ENCODE results near the gene TMEM240. TPM values are rescaled to one million over a fixed set of nuclear protein-coding genes. Genes with fewer than 3 reads are reported as not detected.
"Not testable (repeated sequence)": the region's sequence is repeated elsewhere in the genome, so short reads cannot be mapped to it uniquely, and the experiment has no call there.

The TMEM240 gene
- total and polyA plus RNA-seq, 4 donors = 0.14 to 0.33 (median 0.33) TPM; not detected in 1

- TF ChIP-seq, protein P1, sequence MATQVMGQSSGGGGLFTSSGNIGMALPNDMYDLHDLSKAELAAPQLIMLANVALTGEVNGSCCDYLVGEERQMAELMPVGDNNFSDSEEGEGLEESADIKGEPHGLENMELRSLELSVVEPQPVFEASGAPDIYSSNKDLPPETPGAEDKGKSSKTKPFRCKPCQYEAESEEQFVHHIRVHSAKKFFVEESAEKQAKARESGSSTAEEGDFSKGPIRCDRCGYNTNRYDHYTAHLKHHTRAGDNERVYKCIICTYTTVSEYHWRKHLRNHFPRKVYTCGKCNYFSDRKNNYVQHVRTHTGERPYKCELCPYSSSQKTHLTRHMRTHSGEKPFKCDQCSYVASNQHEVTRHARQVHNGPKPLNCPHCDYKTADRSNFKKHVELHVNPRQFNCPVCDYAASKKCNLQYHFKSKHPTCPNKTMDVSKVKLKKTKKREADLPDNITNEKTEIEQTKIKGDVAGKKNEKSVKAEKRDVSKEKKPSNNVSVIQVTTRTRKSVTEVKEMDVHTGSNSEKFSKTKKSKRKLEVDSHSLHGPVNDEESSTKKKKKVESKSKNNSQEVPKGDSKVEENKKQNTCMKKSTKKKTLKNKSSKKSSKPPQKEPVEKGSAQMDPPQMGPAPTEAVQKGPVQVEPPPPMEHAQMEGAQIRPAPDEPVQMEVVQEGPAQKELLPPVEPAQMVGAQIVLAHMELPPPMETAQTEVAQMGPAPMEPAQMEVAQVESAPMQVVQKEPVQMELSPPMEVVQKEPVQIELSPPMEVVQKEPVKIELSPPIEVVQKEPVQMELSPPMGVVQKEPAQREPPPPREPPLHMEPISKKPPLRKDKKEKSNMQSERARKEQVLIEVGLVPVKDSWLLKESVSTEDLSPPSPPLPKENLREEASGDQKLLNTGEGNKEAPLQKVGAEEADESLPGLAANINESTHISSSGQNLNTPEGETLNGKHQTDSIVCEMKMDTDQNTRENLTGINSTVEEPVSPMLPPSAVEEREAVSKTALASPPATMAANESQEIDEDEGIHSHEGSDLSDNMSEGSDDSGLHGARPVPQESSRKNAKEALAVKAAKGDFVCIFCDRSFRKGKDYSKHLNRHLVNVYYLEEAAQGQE (IDR thresholded peaks at IDR 0.05) = no peak
- no peak for TF ChIP-seq CTCF (IDR thresholded peaks at IDR 0.05; ENCODE audit: low read depth, low read length, missing input control)
Observed at GRCh38 chr1:1521331-1521730, 19.1 kb downstream of the TMEM240 start (continued).

DNA sequence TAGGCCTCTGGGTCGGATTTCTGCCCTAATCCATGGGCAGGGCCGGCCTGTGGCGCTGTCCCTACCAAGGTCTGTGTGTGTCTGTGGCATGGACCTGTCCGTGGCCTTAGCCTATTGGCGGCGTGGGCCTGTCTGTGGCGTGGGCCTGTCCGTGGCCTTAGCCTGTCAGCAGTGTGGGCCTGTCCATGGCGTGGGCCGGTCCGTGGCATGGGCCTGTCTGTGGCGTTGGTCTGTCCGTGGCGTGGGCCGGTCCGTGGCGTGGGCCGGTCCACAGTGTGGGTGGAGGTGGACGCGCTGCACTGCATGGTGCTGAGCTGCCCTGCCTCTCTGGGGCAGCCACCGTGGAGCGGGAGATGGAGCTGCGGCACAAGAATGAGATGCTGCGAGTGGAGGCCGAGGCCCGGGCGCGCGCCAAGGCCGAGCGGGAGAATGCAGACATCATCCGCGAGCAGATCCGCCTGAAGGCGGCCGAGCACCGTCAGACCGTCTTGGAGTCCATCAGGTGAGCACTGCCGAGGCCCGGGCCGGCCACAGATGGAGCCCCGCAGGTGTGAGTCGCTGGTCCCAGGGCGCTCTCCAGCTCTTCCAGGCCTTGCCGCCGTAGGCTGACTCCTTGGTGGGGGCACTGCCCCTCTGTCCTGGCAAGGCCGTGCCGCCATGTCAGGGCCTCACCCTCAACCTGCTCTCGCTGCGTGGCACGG is 20.5 kb downstream of the TMEM240 start:
- not testable (repeated sequence) for H3K4me3 ChIP-seq (ENCODE audit: low read depth in 1 of 3, low read length in 3 of 3); H3K4me1 ChIP-seq (ENCODE audit: control insufficient read depth in 4 of 4, insufficient read depth in 4 of 4, low read length in 3 of 4); H3K27me3 ChIP-seq (ENCODE audit: control insufficient read depth in 4 of 4, insufficient read depth in 4 of 4, low read length in 3 of 4); DNase-seq (ENCODE audit: low spot score); H3K27ac ChIP-seq (ENCODE audit: low read depth in 1 of 2, low read length in 2 of 2); H3K9me3 ChIP-seq (ENCODE audit: control insufficient read depth in 4 of 4, low read length in 3 of 4); H3K9ac ChIP-seq (ENCODE audit: low read depth in 1 of 2, low read length in 2 of 2)
- peaks cover 0 to 18% (median 9%) of the 10 kb centered on the region in 4 donors for H3K36me3 ChIP-seq (ENCODE audit: control insufficient read depth in 4 of 4, insufficient read depth in 3 of 4, low read depth in 1 of 4, low read length in 3 of 4)
- 98% methylated on average over 51 of the region's 51 CpGs for WGBS

DNA sequence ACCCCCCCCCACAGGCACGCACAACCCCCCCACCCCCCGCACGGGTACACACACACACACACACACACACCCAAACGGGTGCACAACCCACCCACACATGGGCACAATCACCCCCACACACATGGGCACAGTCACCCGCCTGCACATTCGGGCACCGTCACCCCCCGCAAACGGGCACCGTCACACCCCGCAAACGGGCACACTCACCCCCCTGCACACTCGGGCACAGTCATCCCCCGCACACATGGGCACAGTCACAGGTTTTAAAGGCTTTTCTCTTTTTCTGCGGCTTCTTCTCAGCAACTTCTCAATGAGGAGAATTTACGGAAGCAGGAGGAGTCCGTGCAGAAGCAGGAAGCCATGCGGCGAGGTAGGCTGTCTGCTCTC is 21.8 kb downstream of the TMEM240 start:
- 96% methylated on average over 19 of the region's 19 CpGs for WGBS
- not testable (repeated sequence) for H3K9me3 ChIP-seq (ENCODE audit: control insufficient read depth in 4 of 4, low read length in 3 of 4); H3K27me3 ChIP-seq (ENCODE audit: control insufficient read depth in 4 of 4, insufficient read depth in 4 of 4, low read length in 3 of 4); H3K4me1 ChIP-seq (ENCODE audit: control insufficient read depth in 4 of 4, insufficient read depth in 4 of 4, low read length in 3 of 4); DNase-seq (ENCODE audit: low spot score); H3K27ac ChIP-seq (ENCODE audit: low read depth in 1 of 2, low read length in 2 of 2); H3K9ac ChIP-seq (ENCODE audit: low read depth in 1 of 2, low read length in 2 of 2); H3K4me3 ChIP-seq (ENCODE audit: low read depth in 1 of 3, low read length in 3 of 3)
- peaks cover 0 to 18% (median 9%) of the 10 kb centered on the region in 4 donors for H3K36me3 ChIP-seq (ENCODE audit: control insufficient read depth in 4 of 4, insufficient read depth in 3 of 4, low read depth in 1 of 4, low read length in 3 of 4)

- TF ChIP-seq, protein P1 (IDR thresholded peaks at IDR 0.05) = no peak
- TF ChIP-seq FOXA2 (IDR thresholded peaks at IDR 0.05) (no peak), YY1 (IDR thresholded peaks at IDR 0.05) (no peak), HNF4A (conservative IDR thresholded peaks at IDR 0.05) (no peak), JUND (IDR thresholded peaks at IDR 0.05) (no peak), RXRA (IDR thresholded peaks at IDR 0.05) (no peak)
- no peak overlapping the region for H3K27ac ChIP-seq (ENCODE audit: low read depth in 1 of 2, low read length in 2 of 2)
- no peaks in the 10 kb centered on the region for H3K27me3 ChIP-seq (ENCODE audit: control insufficient read depth in 4 of 4, insufficient read depth in 4 of 4, low read length in 3 of 4)
- DNase-seq (ENCODE audit: low spot score) = no peak
- WGBS = 95% methylated on average over 28 of the region's 28 CpGs
- no peak overlapping the region for H3K9ac ChIP-seq (ENCODE audit: low read depth in 1 of 2, low read length in 2 of 2)
- H3K4me3 ChIP-seq (ENCODE audit: low read depth in 1 of 3, low read length in 3 of 3) = no peak overlapping the region
- peaks cover 0 to 10% (median 5%) of the 10 kb centered on the region in 4 donors for H3K4me1 ChIP-seq (ENCODE audit: control insufficient read depth in 4 of 4, insufficient read depth in 4 of 4, low read length in 3 of 4)
- H3K9me3 ChIP-seq (ENCODE audit: control insufficient read depth in 4 of 4, low read length in 3 of 4) = no peaks in the 10 kb centered on the region
- peaks cover 0 to 18% (median 7%) of the 10 kb centered on the region in 4 donors for H3K36me3 ChIP-seq (ENCODE audit: control insufficient read depth in 4 of 4, insufficient read depth in 3 of 4, low read depth in 1 of 4, low read length in 3 of 4)
Observed at GRCh38 chr1:1517973-1518620, 22.3 kb downstream of the TMEM240 start.

DNA sequence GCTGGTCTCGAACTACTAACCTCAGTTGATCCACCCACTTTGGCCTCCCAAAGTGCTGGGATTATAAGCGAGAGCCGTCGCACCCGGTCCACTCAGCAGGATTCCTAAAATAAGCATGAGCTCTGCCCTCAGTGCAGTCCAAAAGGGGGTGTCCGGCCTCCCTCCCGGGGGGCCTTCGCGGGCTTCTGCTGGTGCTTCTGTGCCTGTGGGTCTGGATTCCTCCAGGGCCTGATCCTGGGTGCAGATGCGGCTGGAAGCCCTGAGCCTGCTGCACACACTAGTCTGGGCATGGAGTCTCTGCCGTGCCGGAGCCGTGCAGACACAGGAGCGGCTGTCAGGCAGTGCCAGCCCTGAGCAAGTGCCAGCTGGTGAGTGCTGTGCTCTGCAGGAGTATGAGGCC is 23.5 kb downstream of the TMEM240 start:
- H3K4me1 ChIP-seq (ENCODE audit: control insufficient read depth in 4 of 4, insufficient read depth in 4 of 4, low read length in 3 of 4); H3K9ac ChIP-seq (ENCODE audit: low read depth in 1 of 2, low read length in 2 of 2); H3K27ac ChIP-seq (ENCODE audit: low read depth in 1 of 2, low read length in 2 of 2); H3K9me3 ChIP-seq (ENCODE audit: control insufficient read depth in 4 of 4, low read length in 3 of 4); H3K27me3 ChIP-seq (ENCODE audit: control insufficient read depth in 4 of 4, insufficient read depth in 4 of 4, low read length in 3 of 4); DNase-seq (ENCODE audit: low spot score); H3K4me3 ChIP-seq (ENCODE audit: low read depth in 1 of 3, low read length in 3 of 3): not testable (repeated sequence)
- WGBS = 98% methylated on average over 14 of the region's 14 CpGs
- H3K36me3 ChIP-seq (ENCODE audit: control insufficient read depth in 4 of 4, insufficient read depth in 3 of 4, low read depth in 1 of 4, low read length in 3 of 4) = peaks cover 0 to 18% (median 5%) of the 10 kb centered on the region in 4 donors

Measured in liver (tissue), 9 donors.